Neural progenitor cell (in vitro differentiated cells): ENCODE measurements around the gene ALKBH2. TPM values are rescaled to one million over a fixed set of nuclear protein-coding genes. Genes with fewer than 3 reads are reported as not detected.
"Not testable (repeated sequence)": the region's sequence is repeated elsewhere in the genome, so short reads cannot be mapped to it uniquely, and the experiment has no call there.

Source experiments
- DNase-seq: peaks from one replicate; pipeline ENCODE4 v3.0.0-alpha.2; 2016; ENCODE audit warnings: low spot score
- H2AFZ ChIP-seq: fragments of 200-600 bp; sonication (generic); replicated peaks from 2 replicates; pipeline ENCODE4 v1.6.1; 2016; ENCODE audit warnings: antibody characterized with exemption
- H3F3A ChIP-seq: fragments of 200-600 bp; sonication (generic); 2 replicates; pipeline ENCODE4 v1.6.1; 2016; ENCODE audit warnings: antibody characterized with exemption, low read depth
- H3K27ac ChIP-seq: fragments of 200-600 bp; sonication (generic); 2 replicates; pipeline ENCODE4 v1.5.1; 2016; ENCODE audit warnings: mild to moderate bottlenecking
- H3K27me3 ChIP-seq: fragments of 200-600 bp; sonication (generic); 2 replicates; pipeline ENCODE4 v1.6.1; 2016; ENCODE audit warnings: mild to moderate bottlenecking, moderate library complexity
- H3K36me3 ChIP-seq: fragments of 200-600 bp; sonication (generic); 2 replicates; pipeline ENCODE4 v1.5.1; 2016
- H3K4me1 ChIP-seq: fragments of 200-600 bp; sonication (generic); 2 replicates; pipeline ENCODE4 v1.6.1; 2016; ENCODE audit warnings: mixed run types
- H3K4me2 ChIP-seq: fragments of 200-600 bp; sonication (generic); 2 replicates; pipeline ENCODE4 v1.6.1; 2016
- H3K4me3 ChIP-seq: fragments of 200-600 bp; sonication (generic); 2 replicates; pipeline ENCODE4 v1.5.1; 2016
- H3K79me2 ChIP-seq: fragments of 200-600 bp; sonication (generic); 2 replicates; pipeline ENCODE4 v1.6.1; 2016; ENCODE audit warnings: low read depth
- H3K9ac ChIP-seq: fragments of 200-600 bp; sonication (generic); 2 replicates; pipeline ENCODE4 v1.6.1; 2016
- H3K9me3 ChIP-seq: fragments of 200-600 bp; sonication (generic); 2 replicates; pipeline ENCODE4 v1.5.1; 2016; ENCODE audit warnings: low read depth
- H4K20me1 ChIP-seq: fragments of 200-600 bp; sonication (generic); 2 replicates; pipeline ENCODE4 v1.6.1; 2016; ENCODE audit warnings: low read depth
- H3K27ac Mint-ChIP-seq: 3 replicates; pipeline ENCODE4 v1.8.0; 2021; ENCODE audit warnings: mixed read lengths
- H3K27me3 Mint-ChIP-seq: 2 replicates; pipeline ENCODE4 v1.8.0; 2022; ENCODE audit warnings: low read depth, mild to moderate bottlenecking, inconsistent platforms, moderate library complexity, mixed read lengths; ENCODE audit not compliant: insufficient read depth
- H3K36me3 Mint-ChIP-seq: 3 replicates; pipeline ENCODE4 v1.8.0; 2021; ENCODE audit warnings: mixed read lengths
- H3K4me1 Mint-ChIP-seq: 3 replicates; pipeline ENCODE4 v1.8.0; 2021; ENCODE audit warnings: mixed read lengths
- H3K4me3 Mint-ChIP-seq: 3 replicates; pipeline ENCODE4 v1.8.0; 2021; ENCODE audit warnings: mild to moderate bottlenecking, moderate library complexity, mixed read lengths
- H3K9me3 Mint-ChIP-seq: 3 replicates; pipeline ENCODE4 v1.8.0; 2020; ENCODE audit warnings: mixed read lengths
- EZH2 ChIP-seq: fragments of 200-600 bp; sonication (generic); IDR thresholded peaks from 2 replicates; pipeline ENCODE4 v1.6.1; 2017; ENCODE audit warnings: antibody characterized with exemption, mild to moderate bottlenecking, moderate library complexity
- EZH2phosphoT487 ChIP-seq: fragments of 200-600 bp; sonication (generic); IDR thresholded peaks from 2 replicates; pipeline ENCODE4 v1.6.1; 2017; ENCODE audit warnings: antibody characterized with exemption
- total RNA-seq: library from RNA; depleted of rRNA; stranded (reverse); fragments of >200 nt; gene quantifications from 2 replicates; pipeline ENCODE4 v1.2.3, GENCODE V29; 2015; ENCODE audit warnings: low replicate concordance
- TF ChIP-seq, protein P1 (sequence below): fragments of 200-600 bp; sonication (generic); IDR thresholded peaks from 2 replicates; pipeline ENCODE4 v1.5.1; 2017; ENCODE audit warnings: antibody characterized with exemption, mild to moderate bottlenecking

The ALKBH2 gene
- total RNA-seq, 1 donor from 2014 or later, result 18.5 TPM

- Histone ChIP-seq H3K4me2 (no peak overlapping the region), H3K36me3 (no peaks in the 10 kb centered on the region), H4K20me1 (no peaks in the 10 kb centered on the region), H3K27ac (no peak overlapping the region), H2AFZ (no peak overlapping the region), H3K9ac (peak overlapping the region; percentile 45), H3K27me3 (no peaks in the 10 kb centered on the region), H3K79me2 (peaks cover 8% of the 10 kb centered on the region), H3K4me3 (no peak overlapping the region), H3F3A (no peaks in the 10 kb centered on the region), H3K9me3 (no peaks in the 10 kb centered on the region), H3K4me1 (peaks cover 9% of the 10 kb centered on the region)
- Mint-ChIP-seq H3K4me3 (no peak overlapping the region), H3K27me3 (no peaks in the 10 kb centered on the region), H3K27ac (no peak overlapping the region), H3K9me3 (no peaks in the 10 kb centered on the region), H3K36me3 (no peaks in the 10 kb centered on the region), H3K4me1 (peaks cover 13% of the 10 kb centered on the region)
- no peak for DNase-seq
- no peak for TF ChIP-seq EZH2
- TF ChIP-seq, protein P1, sequence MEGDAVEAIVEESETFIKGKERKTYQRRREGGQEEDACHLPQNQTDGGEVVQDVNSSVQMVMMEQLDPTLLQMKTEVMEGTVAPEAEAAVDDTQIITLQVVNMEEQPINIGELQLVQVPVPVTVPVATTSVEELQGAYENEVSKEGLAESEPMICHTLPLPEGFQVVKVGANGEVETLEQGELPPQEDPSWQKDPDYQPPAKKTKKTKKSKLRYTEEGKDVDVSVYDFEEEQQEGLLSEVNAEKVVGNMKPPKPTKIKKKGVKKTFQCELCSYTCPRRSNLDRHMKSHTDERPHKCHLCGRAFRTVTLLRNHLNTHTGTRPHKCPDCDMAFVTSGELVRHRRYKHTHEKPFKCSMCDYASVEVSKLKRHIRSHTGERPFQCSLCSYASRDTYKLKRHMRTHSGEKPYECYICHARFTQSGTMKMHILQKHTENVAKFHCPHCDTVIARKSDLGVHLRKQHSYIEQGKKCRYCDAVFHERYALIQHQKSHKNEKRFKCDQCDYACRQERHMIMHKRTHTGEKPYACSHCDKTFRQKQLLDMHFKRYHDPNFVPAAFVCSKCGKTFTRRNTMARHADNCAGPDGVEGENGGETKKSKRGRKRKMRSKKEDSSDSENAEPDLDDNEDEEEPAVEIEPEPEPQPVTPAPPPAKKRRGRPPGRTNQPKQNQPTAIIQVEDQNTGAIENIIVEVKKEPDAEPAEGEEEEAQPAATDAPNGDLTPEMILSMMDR, result no peak
- TF ChIP-seq EZH2phosphoT487, result no peak
Measured at GRCh38 chr12:109057376-109057775, 35.9 kb downstream of the ALKBH2 start.

GRCh38 chr12:109056891-109057290 is 36.4 kb downstream of the ALKBH2 start:
- no peak for TF ChIP-seq EZH2phosphoT487
- TF ChIP-seq, protein P1, result no peak
- TF ChIP-seq EZH2, result no peak
- H3K4me1 ChIP-seq, result peaks cover 9% of the 10 kb centered on the region
- Mint-ChIP-seq H3K36me3 (no peaks in the 10 kb centered on the region), H3K4me1 (peaks cover 17% of the 10 kb centered on the region), H3K27ac (no peak overlapping the region), H3K4me3 (no peak overlapping the region), H3K9me3 (no peaks in the 10 kb centered on the region), H3K27me3 (no peaks in the 10 kb centered on the region)
- H3K27ac ChIP-seq, result no peak overlapping the region
- H3F3A ChIP-seq, result no peaks in the 10 kb centered on the region
- peaks cover 8% of the 10 kb centered on the region for H3K79me2 ChIP-seq
- H3K27me3 ChIP-seq, result no peaks in the 10 kb centered on the region
- no peaks in the 10 kb centered on the region for H3K9me3 ChIP-seq
- H3K9ac ChIP-seq, result peak overlapping the region; percentile 45
- H3K4me3 ChIP-seq, result no peak overlapping the region
- H3K4me2 ChIP-seq, result no peak overlapping the region
- DNase-seq, result no peak
- H3K36me3 ChIP-seq, result no peaks in the 10 kb centered on the region
- H2AFZ ChIP-seq, result no peak overlapping the region
- no peaks in the 10 kb centered on the region for H4K20me1 ChIP-seq

DNA sequence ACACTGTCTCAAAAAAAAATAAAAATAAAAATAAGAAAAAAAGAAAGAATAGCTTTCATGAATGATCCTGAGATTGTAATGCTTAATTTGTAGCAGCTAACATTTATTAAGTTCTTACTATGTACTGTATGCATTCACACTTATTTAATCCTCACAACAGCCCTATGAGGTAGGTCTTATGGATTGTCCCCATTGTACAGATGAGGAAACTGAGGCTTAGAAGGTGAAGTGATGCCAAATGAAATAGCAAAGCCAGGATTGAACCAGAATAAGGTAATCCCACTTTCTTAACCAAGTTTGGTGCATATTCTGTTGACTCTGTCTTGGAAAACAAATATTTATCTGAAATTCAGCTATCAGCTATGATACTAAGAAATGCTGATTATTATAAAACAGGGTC is 38.8 kb downstream of the ALKBH2 start:
- Mint-ChIP-seq H3K4me1 (peaks cover 19% of the 10 kb centered on the region), H3K36me3 (no peaks in the 10 kb centered on the region), H3K9me3 (no peaks in the 10 kb centered on the region), H3K27me3 (no peaks in the 10 kb centered on the region), H3K27ac (no peak overlapping the region), H3K4me3 (no peak overlapping the region)
- H3K4me1 ChIP-seq, result peaks cover 9% of the 10 kb centered on the region
- H3K79me2 ChIP-seq, result peaks cover 8% of the 10 kb centered on the region
- no peaks in the 10 kb centered on the region for H3K27me3 ChIP-seq
- no peak overlapping the region for H3K4me2 ChIP-seq
- no peak overlapping the region for H2AFZ ChIP-seq
- no peaks in the 10 kb centered on the region for H3K36me3 ChIP-seq
- no peak for DNase-seq
- no peaks in the 10 kb centered on the region for H3K9me3 ChIP-seq
- H3K4me3 ChIP-seq, result no peak overlapping the region
- TF ChIP-seq, protein P1, result no peak
- TF ChIP-seq EZH2phosphoT487 (no peak), EZH2 (no peak)
- H3K27ac ChIP-seq, result no peak overlapping the region
- H3K9ac ChIP-seq, result no peak overlapping the region
- H4K20me1 ChIP-seq, result no peaks in the 10 kb centered on the region
- H3F3A ChIP-seq, result no peaks in the 10 kb centered on the region

DNA sequence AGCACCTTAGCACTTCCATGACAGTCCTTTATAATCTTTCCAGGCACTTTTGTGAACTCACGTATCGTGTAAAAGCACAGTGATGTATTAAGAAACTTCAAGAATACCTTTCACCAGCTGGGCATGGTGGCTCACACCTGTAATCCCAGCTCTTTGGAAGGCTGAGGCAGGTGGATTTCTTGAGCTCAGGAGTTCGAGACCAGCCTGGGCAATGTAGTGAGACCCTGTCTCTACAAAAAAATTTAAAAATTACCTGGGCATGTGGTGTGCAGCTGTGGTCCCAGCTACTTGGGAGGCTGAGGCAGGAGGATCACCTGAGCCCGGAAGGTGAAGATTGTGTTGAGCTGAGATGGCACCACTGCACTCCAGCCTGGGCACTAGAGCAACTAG is 39.2 kb downstream of the ALKBH2 start:
- not testable (repeated sequence) for H4K20me1 ChIP-seq, H3K4me2 ChIP-seq

More for the DNA sequence above, 39.2 kb downstream of the ALKBH2 start:
- peak overlapping the region; percentile 98 for H3K4me3 Mint-ChIP-seq
- not testable (repeated sequence) for H3K9ac ChIP-seq, H3K9me3 Mint-ChIP-seq, H3K79me2 ChIP-seq, H3K27me3 Mint-ChIP-seq, H2AFZ ChIP-seq, H3K27ac Mint-ChIP-seq, H3K9me3 ChIP-seq, H3K27me3 ChIP-seq, H3F3A ChIP-seq, DNase-seq, H3K4me1 ChIP-seq, H3K27ac ChIP-seq, H3K4me3 ChIP-seq, H3K36me3 Mint-ChIP-seq, H3K36me3 ChIP-seq
- peaks cover 19% of the 10 kb centered on the region for H3K4me1 Mint-ChIP-seq
